Kidney epithelial cell (primary cell): ENCODE measurements around the gene RPH3AL. TPM values are rescaled to one million over a fixed set of nuclear protein-coding genes. Genes with fewer than 3 reads are reported as not detected.
"Not testable (repeated sequence)": the region's sequence is repeated elsewhere in the genome, so short reads cannot be mapped to it uniquely, and the experiment has no call there.

ENCODE experiments used
- DNase-seq: peaks from one replicate; pipeline ENCODE4 v3.0.0-alpha.2; 2010; ENCODE audit warnings: low read depth
- H3K27me3 ChIP-seq: 2 replicates; pipeline ENCODE4 v1.6.0; 2011; ENCODE audit warnings: low read length; ENCODE audit not compliant: control insufficient read depth, insufficient read depth
- H3K36me3 ChIP-seq: 2 replicates; pipeline ENCODE4 v1.5.1; 2011; ENCODE audit warnings: low read length; ENCODE audit not compliant: control insufficient read depth, insufficient read depth
- H3K4me3 ChIP-seq: 2 replicates; pipeline ENCODE4 v1.5.1; 2011; ENCODE audit warnings: low read depth, mild to moderate bottlenecking, control low read depth, low read length
- total RNA-seq: library from RNA; depleted of rRNA; stranded (reverse); fragments of >200 nt; gene quantifications from 2 replicates; pipeline ENCODE4 v1.2.3, GENCODE V29; 2015
- TF ChIP-seq, protein P1 (sequence below): IDR thresholded peaks from 2 replicates; pipeline ENCODE4 v1.5.1; 2011; ENCODE audit warnings: mild to moderate bottlenecking, moderate library complexity, low read length, control low read depth, inconsistent platforms; ENCODE audit not compliant: insufficient read depth, poor library complexity, severe bottlenecking

RPH3AL gene
- total RNA-seq, 1 donor from 2014 or later, result 15.1 TPM

- Histone ChIP-seq H3K36me3 (no peaks in the 10 kb centered on the region), H3K4me3 (no peak overlapping the region), H3K27me3 (no peaks in the 10 kb centered on the region)
- TF ChIP-seq, protein P1, sequence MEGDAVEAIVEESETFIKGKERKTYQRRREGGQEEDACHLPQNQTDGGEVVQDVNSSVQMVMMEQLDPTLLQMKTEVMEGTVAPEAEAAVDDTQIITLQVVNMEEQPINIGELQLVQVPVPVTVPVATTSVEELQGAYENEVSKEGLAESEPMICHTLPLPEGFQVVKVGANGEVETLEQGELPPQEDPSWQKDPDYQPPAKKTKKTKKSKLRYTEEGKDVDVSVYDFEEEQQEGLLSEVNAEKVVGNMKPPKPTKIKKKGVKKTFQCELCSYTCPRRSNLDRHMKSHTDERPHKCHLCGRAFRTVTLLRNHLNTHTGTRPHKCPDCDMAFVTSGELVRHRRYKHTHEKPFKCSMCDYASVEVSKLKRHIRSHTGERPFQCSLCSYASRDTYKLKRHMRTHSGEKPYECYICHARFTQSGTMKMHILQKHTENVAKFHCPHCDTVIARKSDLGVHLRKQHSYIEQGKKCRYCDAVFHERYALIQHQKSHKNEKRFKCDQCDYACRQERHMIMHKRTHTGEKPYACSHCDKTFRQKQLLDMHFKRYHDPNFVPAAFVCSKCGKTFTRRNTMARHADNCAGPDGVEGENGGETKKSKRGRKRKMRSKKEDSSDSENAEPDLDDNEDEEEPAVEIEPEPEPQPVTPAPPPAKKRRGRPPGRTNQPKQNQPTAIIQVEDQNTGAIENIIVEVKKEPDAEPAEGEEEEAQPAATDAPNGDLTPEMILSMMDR, result no peak
- DNase-seq, result no peak
Measured at GRCh38 chr17:320809-321385, 31.7 kb downstream of the RPH3AL start.

GRCh38 chr17:320139-320538 is 32.5 kb downstream of the RPH3AL start:
- Histone ChIP-seq H3K27me3 (no peaks in the 10 kb centered on the region), H3K4me3 (no peak overlapping the region), H3K36me3 (peaks cover 1% of the 10 kb centered on the region)
- TF ChIP-seq, protein P1, result no peak
- DNase-seq, result no peak

- TF ChIP-seq, protein P1, result no peak
- Histone ChIP-seq H3K4me3 (no peak overlapping the region), H3K27me3 (no peaks in the 10 kb centered on the region), H3K36me3 (peaks cover 1% of the 10 kb centered on the region)
- DNase-seq, result no peak
Measured at GRCh38 chr17:319266-319665, 33.3 kb downstream of the RPH3AL start.

DNA sequence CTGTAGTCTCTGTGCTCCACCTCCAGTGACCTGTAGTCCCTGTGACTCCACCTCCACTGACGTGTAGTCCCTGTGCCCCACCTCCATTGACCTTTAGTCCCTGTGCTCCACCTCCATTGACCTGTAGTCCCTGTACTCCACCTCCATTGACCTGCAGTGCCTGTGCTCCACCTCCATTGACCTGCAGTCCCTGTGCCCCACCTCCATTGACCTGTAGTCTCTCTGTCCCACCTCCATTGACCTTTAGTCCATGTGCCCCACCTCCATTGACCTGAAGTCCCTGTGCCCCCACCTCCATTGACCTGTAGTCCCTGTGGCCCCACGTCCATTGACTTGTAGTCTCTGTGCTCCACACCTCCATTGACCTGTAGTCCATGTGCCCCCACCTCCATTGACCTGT is 35.5 kb downstream of the RPH3AL start:
- H3K36me3 ChIP-seq, H3K27me3 ChIP-seq, DNase-seq, H3K4me3 ChIP-seq: not testable (repeated sequence)

GRCh38 chr17:315399-315798 is 37.2 kb downstream of the RPH3AL start:
- DNase-seq, H3K27me3 ChIP-seq, H3K4me3 ChIP-seq, H3K36me3 ChIP-seq: not testable (repeated sequence)

GRCh38 chr17:314614-314944 is 38.0 kb downstream of the RPH3AL start:
- not testable (repeated sequence) for H3K36me3 ChIP-seq, H3K4me3 ChIP-seq, H3K27me3 ChIP-seq, DNase-seq

- Histone ChIP-seq H3K27me3 (no peaks in the 10 kb centered on the region), H3K4me3 (no peak overlapping the region), H3K36me3 (peaks cover 1% of the 10 kb centered on the region)
- TF ChIP-seq, protein P1, result no peak
- no peak for DNase-seq
Measured at GRCh38 chr17:313911-314613, 38.5 kb downstream of the RPH3AL start.
